GM12878 (cell line): ENCODE data around the gene CUEDC1. TPM values are rescaled to one million over a fixed set of nuclear protein-coding genes. Genes with fewer than 3 reads are reported as not detected.

ENCODE experiments used
- ATAC-seq: fragments of 200-7000 bp; cut with Tn5 transposase; 3 replicates; pipeline ENCODE4 v1.9.1; 2020; ENCODE audit warnings: mild to moderate bottlenecking, moderate library complexity
- BruUV-seq: library from RNA; stranded (reverse); fragments of 400-500 nt; replicated peaks from 2 replicates; lab custom pipeline; 2021; lab: Mats Ljungman, UMichigan
- CTCF ChIA-PET: fragments of 300-600 bp; sonication (Branson Sonifier 250); formaldehyde crosslinking; extraction: SDS; loops from one replicate; lab custom pipeline; 2021; ENCODE audit warnings: inconsistent platforms; lab: Yijun Ruan, JAX
- POLR2A ChIA-PET: fragments of 350-600 bp; formaldehyde crosslinking; extraction: SDS; loops from one replicate; lab custom pipeline; 2021; ENCODE audit warnings: inconsistent platforms; lab: Charles Lee
- RAD21 ChIA-PET: fragments of 300-600 bp; sonication (Branson Sonifier 250); formaldehyde crosslinking; loops from one replicate; lab custom pipeline; 2023; ENCODE audit warnings: antibody characterized with exemption; ENCODE audit not compliant: unreplicated experiment; lab: Charles Lee
- SMC1A ChIA-PET: fragments of 300-600 bp; sonication (Branson Sonifier 250); formaldehyde crosslinking; loops from one replicate; lab custom pipeline; 2023; ENCODE audit not compliant: unreplicated experiment, uncharacterized antibody; lab: Charles Lee
- DNase-seq: peaks from one replicate; pipeline ENCODE4 v3.0.0-alpha.2; 2011; ENCODE audit warnings: low read depth, low spot score
- FAIRE-seq: peaks from 3 replicates; lab custom pipeline; 2011; peaks lifted over from hg19 to GRCh38; lab: Jason Lieb, UNC
- H2AFZ ChIP-seq: 2 replicates; pipeline ENCODE4 v1.6.0; 2011; ENCODE audit warnings: low read depth, low read length, control low read depth; ENCODE audit not compliant: control insufficient read depth
- H3K27ac ChIP-seq: 2 replicates; pipeline ENCODE4 v1.5.1; 2011; ENCODE audit warnings: control low read depth; ENCODE audit not compliant: control insufficient read depth, insufficient read depth
- H3K27me3 ChIP-seq, 2 experiments: replicated peaks in 1 of 2; 2 replicates each; pipeline versions ENCODE4 v1.6.0 to v1.6.1; 2011; ENCODE audit warnings: low read length in 1 of 2; ENCODE audit not compliant: control insufficient read depth in 2 of 2, insufficient read depth in 2 of 2
- H3K36me3 ChIP-seq, 2 experiments: 2 replicates each; pipeline ENCODE4 v1.5.1; 2011; ENCODE audit warnings: low read length in 1 of 2; ENCODE audit not compliant: control insufficient read depth in 2 of 2, insufficient read depth in 2 of 2
- H3K4me1 ChIP-seq: 2 replicates; pipeline ENCODE4 v1.6.1; 2011; ENCODE audit warnings: mild to moderate bottlenecking, low read length, moderate library complexity, mixed read lengths; ENCODE audit not compliant: control insufficient read depth, insufficient read depth
- H3K4me2 ChIP-seq: 2 replicates; pipeline ENCODE4 v1.6.0; 2011; ENCODE audit warnings: control low read depth; ENCODE audit not compliant: control insufficient read depth, insufficient read depth
- H3K4me3 ChIP-seq: fragments of 200-600 bp; sonication (generic); 2 replicates; pipeline ENCODE4 v1.5.1; 2016
- H3K79me2 ChIP-seq: 2 replicates; pipeline ENCODE4 v1.6.0; 2011; ENCODE audit warnings: low read length; ENCODE audit not compliant: control insufficient read depth, insufficient read depth
- H3K9ac ChIP-seq: 2 replicates; pipeline ENCODE4 v1.8.0; 2011; ENCODE audit warnings: low read length, control low read depth, mixed read lengths; ENCODE audit not compliant: control insufficient read depth, insufficient read depth
- H3K9me3 ChIP-seq: replicated peaks from 3 replicates; pipeline ENCODE4 v1.5.1; 2011; ENCODE audit warnings: mild to moderate bottlenecking, low read length; ENCODE audit not compliant: control insufficient read depth, insufficient read depth
- H4K20me1 ChIP-seq: 2 replicates; pipeline ENCODE4 v1.6.0; 2011; ENCODE audit not compliant: control insufficient read depth, insufficient read depth
- BCL11A ChIP-seq: IDR thresholded peaks from 2 replicates; pipeline ENCODE4 v1.6.1; 2011; ENCODE audit warnings: low read depth, low read length
- BCLAF1 ChIP-seq: fragments of 450-650 bp; IDR thresholded peaks from 2 replicates; pipeline ENCODE4 v1.6.1; 2017; ENCODE audit warnings: antibody characterized with exemption, mild to moderate bottlenecking, moderate library complexity
- BMI1 ChIP-seq: fragments of 450-650 bp; IDR thresholded peaks from 2 replicates; pipeline ENCODE4 v1.6.1; 2016; ENCODE audit warnings: mild to moderate bottlenecking, moderate library complexity, borderline replicate concordance
- CBX5 ChIP-seq: sonication (generic); IDR thresholded peaks from 2 replicates; pipeline ENCODE4 v1.6.1; 2016; ENCODE audit warnings: low read depth, moderate library complexity, mild to moderate bottlenecking, inconsistent platforms
- CTCF ChIP-seq, 3 experiments: IDR thresholded peaks in 2 of 3; conservative IDR thresholded peaks in 1 of 3; 2 replicates each; pipeline ENCODE4 v1.5.1; 2011; ENCODE audit warnings: low read depth in 3 of 3, low read length in 3 of 3, mild to moderate bottlenecking in 3 of 3, control low read depth in 2 of 3, moderate library complexity in 2 of 3, inconsistent platforms in 1 of 3, mixed read lengths in 1 of 3; ENCODE audit not compliant: control insufficient read depth in 2 of 3, insufficient read depth in 1 of 3; ENCODE audit errors: extremely low read depth in 1 of 3
- ETV6 ChIP-seq, 2 experiments: fragments of 450-650 bp in 1 of 2; IDR thresholded peaks in 1 of 2; conservative IDR thresholded peaks in 1 of 2; 2 replicates each; pipeline ENCODE4 v1.6.1; 2014; ENCODE audit warnings: antibody characterized with exemption in 1 of 2, borderline replicate concordance in 1 of 2, low read depth in 1 of 2, mild to moderate bottlenecking in 1 of 2, moderate library complexity in 1 of 2
- FOXK2 ChIP-seq: fragments of 450-650 bp; IDR thresholded peaks from 2 replicates; pipeline ENCODE4 v1.6.1; 2017; ENCODE audit warnings: mild to moderate bottlenecking, moderate library complexity
- GABPA ChIP-seq: IDR thresholded peaks from 2 replicates; pipeline ENCODE4 v1.6.1; 2014; ENCODE audit warnings: antibody characterized with exemption, low read depth, mild to moderate bottlenecking, inconsistent platforms
- HDAC2 ChIP-seq: fragments of 200-600 bp; sonication (generic); IDR thresholded peaks from 2 replicates; pipeline ENCODE4 v1.6.1; 2017
- HDAC6 ChIP-seq: fragments of 200-600 bp; sonication (generic); IDR thresholded peaks from one replicate; pipeline ENCODE4 v1.8.0; 2017; ENCODE audit warnings: antibody characterized with exemption; ENCODE audit not compliant: unreplicated experiment
- JUND ChIP-seq: IDR thresholded peaks from 2 replicates; pipeline ENCODE4 v1.6.1; 2012; ENCODE audit warnings: low read depth, mild to moderate bottlenecking, low read length, improper control_type of control experiment, moderate library complexity
- MEF2A ChIP-seq: IDR thresholded peaks from 2 replicates; pipeline ENCODE4 v1.6.1; 2011; ENCODE audit warnings: low read depth, mild to moderate bottlenecking, low read length, moderate library complexity; ENCODE audit not compliant: insufficient read depth
- MTA3 ChIP-seq: IDR thresholded peaks from 2 replicates; pipeline ENCODE4 v1.6.1; 2012; ENCODE audit warnings: low read length, inconsistent platforms, borderline replicate concordance
- RAD51 ChIP-seq: fragments of 450-650 bp; IDR thresholded peaks from 2 replicates; pipeline ENCODE4 v1.6.1; 2016; ENCODE audit warnings: moderate library complexity, mild to moderate bottlenecking, inconsistent platforms
- SMAD1 ChIP-seq: fragments of 450-650 bp; IDR thresholded peaks from 2 replicates; pipeline ENCODE4 v1.6.1; 2018; ENCODE audit warnings: mild to moderate bottlenecking, low read depth; ENCODE audit not compliant: partially characterized antibody
- SMARCA5 ChIP-seq: fragments of 450-650 bp; IDR thresholded peaks from 2 replicates; pipeline ENCODE4 v1.6.1; 2017; ENCODE audit warnings: mild to moderate bottlenecking
- STAT1 ChIP-seq: fragments of 450-650 bp; conservative IDR thresholded peaks from 2 replicates; pipeline ENCODE4 v1.6.1; 2014; ENCODE audit warnings: antibody characterized with exemption, mild to moderate bottlenecking
- TARDBP ChIP-seq: IDR thresholded peaks from 2 replicates; pipeline ENCODE4 v1.6.1; 2016; ENCODE audit warnings: borderline replicate concordance
- YBX1 ChIP-seq: fragments of 450-650 bp; IDR thresholded peaks from 2 replicates; pipeline ENCODE4 v1.6.1; 2016; ENCODE audit warnings: antibody characterized with exemption
- WGBS: methylation state at CpG from one replicate; pipeline ENCODE4 v1.1.6; 2016; ENCODE audit warnings: low lambda C conversion rate; ENCODE audit not compliant: insufficient replicate concordance, insufficient coverage; ENCODE audit errors: missing lambda C conversion rate; 5-methylcytosine and 5-hydroxymethylcytosine counted together
- in situ Hi-C: fragments of 300-500 bp; cut with MboI; formaldehyde crosslinking; loops from 9 replicates; pipeline ENCODE4 v1.14.3; 2018; ENCODE audit warnings: mixed read lengths
- intact Hi-C: fragments of 100-400 bp; cut with micrococcal nuclease; formaldehyde crosslinking; loops from one replicate; pipeline ENCODE4 v1.14.2; 2022; ENCODE audit not compliant: unreplicated experiment
- polyA plus RNA-seq, 11 experiments: library from polyadenylated mRNA; depleted of rRNA in 4 of 11; unstranded in 6 of 11; stranded (reverse) in 5 of 11; fragments of >200 nt; fragmentation: Nextera tagmentation in 4 of 11; fragmentation: Illumina TruSeq in 1 of 11; extraction: Ambion mirVana in 4 of 11; extraction: Trizol in 1 of 11; gene quantifications; 1 replicate in 1 of 11; 2 replicates in 10 of 11; pipeline versions ENCODE4 v1.2.1 to v1.2.3, GENCODE V29; 2011 to 2016; ENCODE audit warnings: inconsistent platforms in 2 of 11, missing spikeins in 2 of 11, low read depth in 1 of 11
- total RNA-seq, 4 experiments: library from RNA; depleted of rRNA in 3 of 4; stranded (reverse); fragments of >200 nt in 3 of 4; fragmentation: Illumina TruSeq in 1 of 4; extraction: Trizol in 1 of 4; gene quantifications; 2 replicates each; pipeline versions ENCODE4 v1.2.1 to v1.2.3, GENCODE V29; 2013 to 2021

CUEDC1 gene
- total and polyA plus RNA-seq, 10 of the 15 experiments (the other 5 are each of a cell fraction or from before 2014, with no cell fraction given): 0.24 to 7.4 (median 1.8) TPM

GRCh38 chr17:57868007-57868909, 87.0 kb downstream of the CUEDC1 start:
- Histone ChIP-seq H3K27me3 (no peaks in the 10 kb centered on the region; a peak in 1 of 4 replicates), H3K36me3 (no peaks in the 10 kb centered on the region), H3K79me2 (no peaks in the 10 kb centered on the region), H3K9ac (no peak overlapping the region), H3K4me2 (peak overlapping the region; percentile 75), H3K4me1 (peaks cover 20% of the 10 kb centered on the region), H3K27ac (no peak overlapping the region; the same call in 1 of the 2 replicates), H4K20me1 (no peaks in the 10 kb centered on the region), H3K4me3 (no peak overlapping the region), H3K9me3 (no peaks in the 10 kb centered on the region; the same call in 2 of the 3 replicates), H2AFZ (peak overlapping the region; percentile 61)
- FAIRE-seq (peak; percentile 27), DNase-seq (peak; percentile 47), ATAC-seq (peak; percentile 93)
- POLR2A ChIA-PET: interaction anchor here (1.4 kb wide), 1 partner anchor 128 kb away, joined by 5 read pairs; no protein-coding TSS in a partner anchor
- RAD21 ChIA-PET: interaction anchor here (0.6 to 4.2 kb wide), 8 partner anchors 9 to 1959 kb away, joined by 3 to 20 read pairs (median 4); partner anchors contain the start of gene CUEDC1
- SMC1A ChIA-PET: interaction anchor here (0.7 to 2.5 kb wide), 5 partner anchors 10 to 117 kb away, joined by 3 to 12 read pairs (median 5); no protein-coding TSS in a partner anchor
- CTCF ChIA-PET: interaction anchor here (0.6 to 5.9 kb wide), 9 partner anchors 10 to 132 kb away, joined by 3 to 50 read pairs (median 4); no protein-coding TSS in a partner anchor
- intact Hi-C loops: no loop called here
- no TSS peak for BruUV-seq
- 40% methylated on average over 20 of the region's 23 CpGs for WGBS
- in situ Hi-C loops: no loop called here
- TF ChIP-seq CBX5 (no peak), MTA3 (no peak; the same call in 1 of the 2 replicates), JUND (no peak), YBX1 (no peak), RAD51 (no peak), HDAC6 (no peak), TARDBP (0 out of 2 replicates have a peak, but pooled peaks have one; percentile 42), BCLAF1 (no peak), BMI1 (no peak), STAT1 (no peak), ETV6 (conservative IDR thresholded peaks at IDR 0.05 in 1 of 2, IDR thresholded peaks at IDR 0.05 in 1 of 2; ENCODE audit: borderline replicate concordance in 1 of 2, low read depth in 1 of 2) (peak in 1 of 2 experiments; percentile 83; a peak in 2 of 4 replicates), SMAD1 (no peak), BCL11A (0 out of 2 replicates have a peak, but pooled peaks have one; percentile 22), GABPA (no peak), MEF2A (no peak), FOXK2 (no peak), SMARCA5 (no peak), HDAC2 (no peak), CTCF (IDR thresholded peaks at IDR 0.05 in 2 of 3, conservative IDR thresholded peaks at IDR 0.05 in 1 of 3; ENCODE audit: control insufficient read depth in 2 of 3, extremely low read depth in 1 of 3, insufficient read depth in 1 of 3, low read depth in 3 of 3, low read length in 3 of 3) (peak; percentile 7 to 32 (median 32); a peak in 3 of 6 replicates)
